Neuronal stem cell (in vitro differentiated cells): ENCODE measurements around the gene OR1M1.
A peak's percentile ranks its signal among the peaks of the same experiment; 100 is the strongest.

ENCODE experiments used
- DNase-seq: peaks from one replicate; pipeline ENCODE4 v3.0.0-alpha.2; 2013; ENCODE audit warnings: low spot score
- H2AFZ ChIP-seq: one replicate; pipeline ENCODE4 v1.6.1; 2013; ENCODE audit warnings: mild to moderate bottlenecking, low read length, inconsistent platforms
- H2AK5ac ChIP-seq: 2 replicates; pipeline ENCODE4 v1.6.1; 2013; ENCODE audit warnings: low read depth, mild to moderate bottlenecking, inconsistent platforms, low read length, moderate library complexity, mixed read lengths
- H2BK120ac ChIP-seq: 2 replicates; pipeline ENCODE4 v1.6.1; 2013; ENCODE audit warnings: low read depth, mild to moderate bottlenecking, inconsistent platforms, low read length, moderate library complexity, mixed read lengths
- H2BK12ac ChIP-seq: one replicate; pipeline ENCODE4 v1.6.1; 2013; ENCODE audit warnings: low read length, inconsistent platforms
- H2BK15ac ChIP-seq: 2 replicates; pipeline ENCODE4 v1.6.1; 2013; ENCODE audit warnings: mild to moderate bottlenecking, low read length, inconsistent platforms, mixed read lengths
- H2BK5ac ChIP-seq: one replicate; pipeline ENCODE4 v1.6.1; 2013; ENCODE audit warnings: inconsistent platforms, mild to moderate bottlenecking, low read length, moderate library complexity
- H3K14ac ChIP-seq: one replicate; pipeline ENCODE4 v1.6.1; 2013; ENCODE audit warnings: low read length, inconsistent platforms
- H3K18ac ChIP-seq: 2 replicates; pipeline ENCODE4 v1.6.1; 2013; ENCODE audit warnings: low read length, inconsistent platforms
- H3K23ac ChIP-seq: 2 replicates; pipeline ENCODE4 v1.6.1; 2013; ENCODE audit warnings: low read depth, mild to moderate bottlenecking, mixed read lengths, low read length, inconsistent platforms; ENCODE audit not compliant: poor library complexity
- H3K27ac ChIP-seq: replicated peaks from 3 replicates; pipeline ENCODE4 v1.5.1; 2013; ENCODE audit warnings: low read length, inconsistent platforms
- H3K27me3 ChIP-seq, 3 experiments: 2 replicates each; pipeline ENCODE4 v1.6.1; 2013; ENCODE audit warnings: low read length in 3 of 3, mild to moderate bottlenecking in 2 of 3, inconsistent platforms in 1 of 3, low read depth in 1 of 3, mixed read lengths in 1 of 3, moderate library complexity in 1 of 3; ENCODE audit not compliant: control insufficient read depth in 3 of 3, insufficient read depth in 3 of 3
- H3K36me3 ChIP-seq, 2 donors: replicated peaks in 1 of 2; 2 replicates each; pipeline ENCODE4 v1.6.1; 2013; ENCODE audit warnings: low read length in 2 of 2; ENCODE audit not compliant: control insufficient read depth in 2 of 2, insufficient read depth in 2 of 2
- H3K4ac ChIP-seq: 2 replicates; pipeline ENCODE4 v1.6.1; 2013; ENCODE audit warnings: inconsistent platforms, mild to moderate bottlenecking, low read length, moderate library complexity
- H3K4me1 ChIP-seq, 2 donors: 1 replicate in 1 of 2; 2 replicates in 1 of 2; pipeline ENCODE4 v1.6.1; 2013; ENCODE audit warnings: low read length in 2 of 2, low read depth in 1 of 2; ENCODE audit not compliant: control insufficient read depth in 2 of 2, insufficient read depth in 1 of 2
- H3K4me2 ChIP-seq: one replicate; pipeline ENCODE4 v1.6.1; 2013; ENCODE audit warnings: mild to moderate bottlenecking, low read length, inconsistent platforms; ENCODE audit not compliant: insufficient read depth, poor library complexity, severe bottlenecking
- H3K4me3 ChIP-seq, 2 donors: 2 replicates each; pipeline ENCODE4 v1.5.1; 2013; ENCODE audit warnings: low read length in 2 of 2, mild to moderate bottlenecking in 2 of 2, inconsistent platforms in 1 of 2, moderate library complexity in 1 of 2
- H3K79me1 ChIP-seq: one replicate; pipeline ENCODE4 v1.6.1; 2013; ENCODE audit warnings: low read depth, mild to moderate bottlenecking, inconsistent platforms, low read length, moderate library complexity
- H3K9ac ChIP-seq: one replicate; pipeline ENCODE4 v1.6.1; 2013; ENCODE audit warnings: mild to moderate bottlenecking, low read depth, low read length, inconsistent platforms; ENCODE audit not compliant: poor library complexity
- H3K9me3 ChIP-seq, 2 donors: replicated peaks in 1 of 2; 2 replicates each; pipeline versions ENCODE3 to v1.6.1; 2013; ENCODE audit warnings: low read length in 2 of 2, mild to moderate bottlenecking in 2 of 2, inconsistent platforms in 1 of 2, low read depth in 1 of 2, mixed read lengths in 1 of 2, moderate library complexity in 1 of 2; ENCODE audit not compliant: control insufficient read depth in 2 of 2, insufficient read depth in 1 of 2
- H4K8ac ChIP-seq: one replicate; pipeline ENCODE4 v1.6.1; 2013; ENCODE audit warnings: low read depth, mild to moderate bottlenecking, inconsistent platforms, low read length, moderate library complexity
- H4K91ac ChIP-seq: one replicate; pipeline ENCODE4 v1.6.1; 2013; ENCODE audit warnings: low read length, low read depth, mild to moderate bottlenecking, inconsistent platforms; ENCODE audit not compliant: poor library complexity
- WGBS, 2 donors: extraction: QIAGEN DNeasy Blood & Tissue Kit; methylation state at CpG; one replicate each; pipeline ENCODE4 v1.1.7; 2013; ENCODE audit warnings: missing lambda C conversion rate in 2 of 2, mixed read lengths in 1 of 2; ENCODE audit not compliant: insufficient read length in 2 of 2, insufficient replicate concordance in 1 of 2; ENCODE audit errors: extremely low coverage in 2 of 2; 5-methylcytosine and 5-hydroxymethylcytosine counted together

Gene OR1M1

GRCh38 chr19:9132422-9132821 lies 45.6 kb downstream of the OR1M1 start:
- H3K27ac ChIP-seq: no peak overlapping the region
- no CpG with 5 or more reads among the region's 5 CpGs for WGBS, 2 donors
- H2BK12ac ChIP-seq: no peak overlapping the region
- H3K14ac ChIP-seq: no peak overlapping the region
- H4K91ac ChIP-seq: no peak overlapping the region
- H3K23ac ChIP-seq: no peak overlapping the region
- H2BK120ac ChIP-seq: no peak overlapping the region
- H3K4ac ChIP-seq: no peak overlapping the region
- H3K9me3 ChIP-seq: peaks cover 0 to 3% of the 10 kb centered on the region in 2 donors
- no peak overlapping the region for H2AFZ ChIP-seq
- no peak for DNase-seq
- H3K4me1 ChIP-seq: no peaks in the 10 kb centered on the region
- H3K4me2 ChIP-seq: no peak overlapping the region
- H3K9ac ChIP-seq: no peak overlapping the region
- H4K8ac ChIP-seq: no peak overlapping the region
- no peak overlapping the region for H2AK5ac ChIP-seq
- H3K36me3 ChIP-seq: no peaks in the 10 kb centered on the region
- H3K79me1 ChIP-seq: no peaks in the 10 kb centered on the region
- H3K27me3 ChIP-seq: no peaks in the 10 kb centered on the region
- no peak overlapping the region for H2BK15ac ChIP-seq
- no peak overlapping the region for H2BK5ac ChIP-seq
- H3K4me3 ChIP-seq: no peak overlapping the region
- no peak overlapping the region for H3K18ac ChIP-seq

GRCh38 chr19:9139609-9140158 lies 52.8 kb downstream of the OR1M1 start:
- Histone ChIP-seq H2BK5ac (no peak overlapping the region), H3K27me3 (no peaks in the 10 kb centered on the region), H3K79me1 (no peaks in the 10 kb centered on the region), H3K4ac (no peak overlapping the region), H2AFZ (peak overlapping the region; percentile 95), H3K4me1 (peaks cover 0 to 4% of the 10 kb centered on the region in 2 donors), H2BK120ac (no peak overlapping the region), H4K8ac (no peak overlapping the region), H3K36me3 (peaks cover 2 to 22% of the 10 kb centered on the region in 2 donors), H3K23ac (no peak overlapping the region), H3K9me3 (peaks cover 1 to 27% of the 10 kb centered on the region in 2 donors), H4K91ac (no peak overlapping the region), H3K18ac (no peak overlapping the region), H2BK12ac (no peak overlapping the region), H2AK5ac (no peak overlapping the region), H2BK15ac (no peak overlapping the region), H3K14ac (no peak overlapping the region), H3K9ac (no peak overlapping the region), H3K4me2 (peak overlapping the region; percentile 79), H3K4me3 (peak overlapping the region; percentile 79 to 97), H3K27ac (no peak overlapping the region)
- no CpG with 5 or more reads among the region's 8 CpGs for WGBS, 2 donors
- no peak for DNase-seq

GRCh38 chr19:9140159-9140874 lies 53.5 kb downstream of the OR1M1 start, which contains the start of gene ZNF317:
Gene ZNF317, plus strand, starts transcription at chr19:9140397. Its CDS starts 15,620 bp downstream, at chr19:9156017.
- H2AK5ac ChIP-seq: no peak within 1 kb of the TSS
- peak within 1 kb of the TSS; percentile 95 for H2AFZ ChIP-seq
- no peak within 1 kb of the TSS for H2BK15ac ChIP-seq
- no peak within 1 kb of the TSS for H2BK5ac ChIP-seq
- H3K4me1 ChIP-seq: peaks cover 0 to 4% of the 10 kb centered on the region in 2 donors
- peaks cover 2 to 26% of the 10 kb centered on the region in 2 donors for H3K36me3 ChIP-seq
- no peak within 1 kb of the TSS for H3K4ac ChIP-seq
- H3K9me3 ChIP-seq: peaks cover 5 to 33% of the 10 kb centered on the region in 2 donors
- no peak within 1 kb of the TSS for H2BK12ac ChIP-seq
- peak within 1 kb of the TSS; percentile 68 for H3K18ac ChIP-seq
- H3K79me1 ChIP-seq: no peaks in the 10 kb centered on the region
- no peak within 1 kb of the TSS for H4K8ac ChIP-seq
- no peak within 1 kb of the TSS for H3K23ac ChIP-seq
- peak; percentile 93 for DNase-seq
- peak within 1 kb of the TSS; percentile 85 for H3K9ac ChIP-seq
- H3K27me3 ChIP-seq: no peaks in the 10 kb centered on the region
- H2BK120ac ChIP-seq: no peak within 1 kb of the TSS
- peak within 1 kb of the TSS; percentile 64 for H3K14ac ChIP-seq
- no peak within 1 kb of the TSS for H3K27ac ChIP-seq
- WGBS, 2 donors: no CpG with 5 or more reads among the region's 43 CpGs
- peak within 1 kb of the TSS; percentile 93 to 97 for H3K4me3 ChIP-seq
- H3K4me2 ChIP-seq: peak within 1 kb of the TSS; percentile 79
- H4K91ac ChIP-seq: no peak within 1 kb of the TSS

GRCh38 chr19:9144920-9145319 lies 58.1 kb downstream of the OR1M1 start:
- H3K18ac ChIP-seq: no peak overlapping the region
- no peak overlapping the region for H3K23ac ChIP-seq
- no peak overlapping the region for H2BK5ac ChIP-seq
- H3K79me1 ChIP-seq: peaks cover 13% of the 10 kb centered on the region
- peaks cover 0 to 4% of the 10 kb centered on the region in 2 donors for H3K4me1 ChIP-seq
- H2AFZ ChIP-seq: no peak overlapping the region
- no peaks in the 10 kb centered on the region for H3K27me3 ChIP-seq
- peaks cover 13 to 52% of the 10 kb centered on the region in 2 donors for H3K36me3 ChIP-seq
- H2AK5ac ChIP-seq: no peak overlapping the region
- no peak overlapping the region for H3K14ac ChIP-seq
- H4K91ac ChIP-seq: no peak overlapping the region
- no peak overlapping the region for H3K9ac ChIP-seq
- no peak overlapping the region for H3K27ac ChIP-seq
- WGBS, 2 donors: no CpG with 5 or more reads among the region's 5 CpGs
- H3K9me3 ChIP-seq: peaks cover 28 to 75% of the 10 kb centered on the region in 2 donors
- H3K4me2 ChIP-seq: no peak overlapping the region
- no peak overlapping the region for H3K4ac ChIP-seq
- no peak overlapping the region for H2BK15ac ChIP-seq
- H2BK12ac ChIP-seq: no peak overlapping the region
- DNase-seq: no peak
- no peak overlapping the region for H3K4me3 ChIP-seq
- no peak overlapping the region for H4K8ac ChIP-seq
- H2BK120ac ChIP-seq: no peak overlapping the region
